H1 (cell line): Measurements from ENCODE around the gene PHOX2A.

Source experiments
- EP300 ChIP-seq, 2 experiments: IDR thresholded peaks; 1 replicate in 1 of 2; 2 replicates in 1 of 2; pipeline ENCODE4 v1.6.1; 2011 to 2012; ENCODE audit warnings: low read depth in 2 of 2, low read length in 2 of 2, mild to moderate bottlenecking in 2 of 2, borderline replicate concordance in 1 of 2, inconsistent platforms in 1 of 2, moderate library complexity in 1 of 2
- EZH2 ChIP-seq: fragments of 200-600 bp; sonication (generic); IDR thresholded peaks from 2 replicates; pipeline ENCODE4 v1.7.1; 2012; ENCODE audit warnings: low read depth, mild to moderate bottlenecking, moderate library complexity, low read length, inconsistent platforms; ENCODE audit not compliant: severe bottlenecking
- GABPA ChIP-seq: IDR thresholded peaks from 2 replicates; pipeline ENCODE4 v1.6.1; 2011; ENCODE audit warnings: mild to moderate bottlenecking, low read length, moderate library complexity, borderline replicate concordance; ENCODE audit not compliant: insufficient read depth
- MAFK ChIP-seq: IDR thresholded peaks from 2 replicates; pipeline ENCODE4 v1.6.1; 2012; ENCODE audit warnings: low read depth, mild to moderate bottlenecking, improper control_type of control experiment, low read length
- NRF1 ChIP-seq: IDR thresholded peaks from 2 replicates; pipeline ENCODE4 v1.6.1; 2011; ENCODE audit warnings: mild to moderate bottlenecking, low read depth, low read length, improper control_type of control experiment
- POLR2A ChIP-seq, 2 experiments: IDR thresholded peaks; 1 replicate in 1 of 2; 2 replicates in 1 of 2; pipeline ENCODE4 v1.6.1; 2011; ENCODE audit warnings: low read depth in 2 of 2, low read length in 2 of 2, mild to moderate bottlenecking in 2 of 2; ENCODE audit errors: control extremely low read depth in 1 of 2
- POLR2AphosphoS5 ChIP-seq: IDR thresholded peaks from 2 replicates; pipeline ENCODE4 v1.6.1; 2011; ENCODE audit warnings: low read depth, low read length
- TEAD4 ChIP-seq: IDR thresholded peaks from 2 replicates; pipeline ENCODE4 v1.6.1; 2012; ENCODE audit warnings: low read depth, low read length, inconsistent platforms, mixed read lengths

GRCh38 chr11:72257570-72257969 lies 13.6 kb upstream of the PHOX2A start:
- no peak for TF ChIP-seq TEAD4
- no peak for TF ChIP-seq EZH2
- no peak for TF ChIP-seq POLR2A (IDR thresholded peaks at IDR 0.05; ENCODE audit: control extremely low read depth in 1 of 2, low read depth in 2 of 2, low read length in 2 of 2)
- no peak for TF ChIP-seq MAFK
- no peak for TF ChIP-seq EP300 (IDR thresholded peaks at IDR 0.05; ENCODE audit: borderline replicate concordance in 1 of 2, low read depth in 2 of 2, low read length in 2 of 2)
- no peak for TF ChIP-seq POLR2AphosphoS5
- no peak for TF ChIP-seq NRF1
- TF ChIP-seq GABPA = no peak
